ENCODE results near the gene DVL3.
"Not testable (repeated sequence)": the region's sequence is repeated elsewhere in the genome, so short reads cannot be mapped to it uniquely, and the experiment has no call there.

DNA sequence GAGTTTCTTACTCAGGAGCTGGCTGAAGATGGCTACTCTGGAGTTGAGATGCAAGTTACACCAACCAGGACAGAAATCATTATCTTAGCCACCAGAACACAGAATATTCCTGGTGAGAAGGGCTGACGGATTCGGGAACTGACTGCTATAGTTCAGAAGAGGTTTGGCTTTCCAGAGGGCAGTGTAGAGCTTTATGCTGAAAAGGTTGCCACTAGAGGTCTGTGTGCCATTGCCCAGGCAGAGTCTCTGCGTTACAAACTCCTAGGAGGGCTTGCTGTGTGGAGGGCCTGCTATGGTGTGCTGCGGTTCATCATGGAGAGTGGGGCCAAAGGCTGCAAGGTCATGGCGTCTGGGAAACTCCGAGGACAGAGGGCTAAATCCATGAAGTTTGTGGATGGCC is 5.4 kb upstream of the DVL3 start:
- TF ChIP-seq, protein P1, sequence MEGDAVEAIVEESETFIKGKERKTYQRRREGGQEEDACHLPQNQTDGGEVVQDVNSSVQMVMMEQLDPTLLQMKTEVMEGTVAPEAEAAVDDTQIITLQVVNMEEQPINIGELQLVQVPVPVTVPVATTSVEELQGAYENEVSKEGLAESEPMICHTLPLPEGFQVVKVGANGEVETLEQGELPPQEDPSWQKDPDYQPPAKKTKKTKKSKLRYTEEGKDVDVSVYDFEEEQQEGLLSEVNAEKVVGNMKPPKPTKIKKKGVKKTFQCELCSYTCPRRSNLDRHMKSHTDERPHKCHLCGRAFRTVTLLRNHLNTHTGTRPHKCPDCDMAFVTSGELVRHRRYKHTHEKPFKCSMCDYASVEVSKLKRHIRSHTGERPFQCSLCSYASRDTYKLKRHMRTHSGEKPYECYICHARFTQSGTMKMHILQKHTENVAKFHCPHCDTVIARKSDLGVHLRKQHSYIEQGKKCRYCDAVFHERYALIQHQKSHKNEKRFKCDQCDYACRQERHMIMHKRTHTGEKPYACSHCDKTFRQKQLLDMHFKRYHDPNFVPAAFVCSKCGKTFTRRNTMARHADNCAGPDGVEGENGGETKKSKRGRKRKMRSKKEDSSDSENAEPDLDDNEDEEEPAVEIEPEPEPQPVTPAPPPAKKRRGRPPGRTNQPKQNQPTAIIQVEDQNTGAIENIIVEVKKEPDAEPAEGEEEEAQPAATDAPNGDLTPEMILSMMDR (IDR thresholded peaks at IDR 0.05; ENCODE audit: low read length): peak; percentile 5; the same call in 1 of the 2 replicates
- TF ChIP-seq EZH2 (optimal IDR thresholded peaks at IDR 0.05; ENCODE audit: low read depth, low read length); EZH2phosphoT487 (IDR thresholded peaks at IDR 0.05; ENCODE audit: low read length): not testable (repeated sequence)

Measured in MM.1S (cell line).